Activated naive CD4-positive, alpha-beta T cell treated with anti-CD3 and anti-CD28 coated beads, Interleukin-2, amount 50 U/mL, for 24 hours (primary cell): Measurements from ENCODE around the gene HCRTR2.
"Not testable (repeated sequence)": the region's sequence is repeated elsewhere in the genome, so short reads cannot be mapped to it uniquely, and the experiment has no call there.

ENCODE experiments used
- H3K27ac Mint-ChIP-seq: one replicate; pipeline ENCODE4 v1.8.0; 2021; ENCODE audit warnings: mild to moderate bottlenecking, mixed read lengths
- H3K27me3 Mint-ChIP-seq: one replicate; pipeline ENCODE4 v1.8.0; 2021; ENCODE audit warnings: mixed read lengths
- H3K36me3 Mint-ChIP-seq: one replicate; pipeline ENCODE4 v1.8.0; 2021; ENCODE audit warnings: mixed read lengths
- H3K4me1 Mint-ChIP-seq: one replicate; pipeline ENCODE4 v1.8.0; 2021; ENCODE audit warnings: mixed read lengths
- H3K4me3 Mint-ChIP-seq: one replicate; pipeline ENCODE4 v1.8.0; 2021; ENCODE audit warnings: mild to moderate bottlenecking, mixed read lengths
- H3K9me3 Mint-ChIP-seq: one replicate; pipeline ENCODE4 v1.8.0; 2021; ENCODE audit warnings: mixed read lengths

HCRTR2 gene

GRCh38 chr6:55276745-55277530 lies 102.6 kb downstream of the HCRTR2 start:
- Mint-ChIP-seq H3K9me3 (no peaks in the 10 kb centered on the region), H3K4me3 (no peak overlapping the region), H3K4me1 (no peaks in the 10 kb centered on the region), H3K36me3 (no peaks in the 10 kb centered on the region), H3K27me3 (no peaks in the 10 kb centered on the region), H3K27ac (no peak overlapping the region)

- H3K9me3 Mint-ChIP-seq: no peaks in the 10 kb centered on the region
- no peaks in the 10 kb centered on the region for H3K36me3 Mint-ChIP-seq
Observed at GRCh38 chr6:55277646-55278045, 103.3 kb downstream of the HCRTR2 start.

GRCh38 chr6:55281215-55281614 lies 106.9 kb downstream of the HCRTR2 start:
- Mint-ChIP-seq H3K4me1 (no peaks in the 10 kb centered on the region), H3K27ac (no peak overlapping the region), H3K4me3 (no peak overlapping the region), H3K36me3 (no peaks in the 10 kb centered on the region), H3K27me3 (no peaks in the 10 kb centered on the region), H3K9me3 (no peaks in the 10 kb centered on the region)

More at GRCh38 chr6:55277646-55278045, 103.3 kb downstream of the HCRTR2 start:
- no peaks in the 10 kb centered on the region for H3K27me3 Mint-ChIP-seq
- no peak overlapping the region for H3K4me3 Mint-ChIP-seq
- no peaks in the 10 kb centered on the region for H3K4me1 Mint-ChIP-seq
- no peak overlapping the region for H3K27ac Mint-ChIP-seq

DNA sequence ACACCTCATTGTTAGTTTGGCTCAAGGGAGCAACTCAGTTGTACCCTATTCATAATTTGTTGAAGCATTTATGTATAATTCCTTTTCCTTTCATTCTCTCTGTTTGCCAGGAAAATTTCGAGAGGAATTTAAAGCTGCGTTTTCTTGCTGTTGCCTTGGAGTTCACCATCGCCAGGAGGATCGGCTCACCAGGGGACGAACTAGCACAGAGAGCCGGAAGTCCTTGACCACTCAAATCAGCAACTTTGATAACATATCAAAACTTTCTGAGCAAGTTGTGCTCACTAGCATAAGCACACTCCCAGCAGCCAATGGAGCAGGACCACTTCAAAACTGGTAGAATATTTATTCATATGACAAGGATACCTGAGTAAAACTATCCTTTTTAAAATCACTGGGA lies 107.8 kb downstream of the HCRTR2 start:
- H3K27me3 Mint-ChIP-seq: no peaks in the 10 kb centered on the region
- no peaks in the 10 kb centered on the region for H3K4me1 Mint-ChIP-seq
- H3K27ac Mint-ChIP-seq: no peak overlapping the region
- H3K4me3 Mint-ChIP-seq: no peak overlapping the region
- H3K36me3 Mint-ChIP-seq: no peaks in the 10 kb centered on the region
- H3K9me3 Mint-ChIP-seq: no peaks in the 10 kb centered on the region

GRCh38 chr6:55286824-55287223 lies 112.5 kb downstream of the HCRTR2 start:
- Mint-ChIP-seq H3K27ac (no peak overlapping the region), H3K4me1 (no peaks in the 10 kb centered on the region), H3K27me3 (no peaks in the 10 kb centered on the region), H3K9me3 (peaks cover 6% of the 10 kb centered on the region), H3K36me3 (no peaks in the 10 kb centered on the region), H3K4me3 (no peak overlapping the region)

DNA sequence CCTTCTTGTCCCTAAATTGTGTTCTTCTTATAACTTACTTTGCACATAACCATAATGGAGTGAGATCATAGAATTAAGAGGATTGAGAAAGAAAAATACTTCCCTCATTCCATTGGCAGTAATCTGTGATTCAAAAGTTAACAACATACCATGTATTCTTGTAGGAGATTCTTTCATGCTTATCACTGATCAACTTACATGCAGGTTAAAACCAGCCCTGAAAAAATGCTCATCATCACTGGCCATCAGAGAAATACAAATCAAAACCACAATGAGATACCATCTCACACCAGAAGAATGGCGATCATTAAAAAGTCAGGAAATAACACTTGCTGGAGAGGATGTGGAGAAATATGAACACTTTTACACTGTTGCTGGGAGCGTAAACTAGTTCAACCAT lies 116.4 kb downstream of the HCRTR2 start:
- peaks cover 6% of the 10 kb centered on the region for H3K9me3 Mint-ChIP-seq
- no peak overlapping the region for H3K4me3 Mint-ChIP-seq
- no peak overlapping the region for H3K27ac Mint-ChIP-seq
- H3K36me3 Mint-ChIP-seq: no peaks in the 10 kb centered on the region
- H3K27me3 Mint-ChIP-seq: no peaks in the 10 kb centered on the region
- H3K4me1 Mint-ChIP-seq: no peaks in the 10 kb centered on the region

DNA sequence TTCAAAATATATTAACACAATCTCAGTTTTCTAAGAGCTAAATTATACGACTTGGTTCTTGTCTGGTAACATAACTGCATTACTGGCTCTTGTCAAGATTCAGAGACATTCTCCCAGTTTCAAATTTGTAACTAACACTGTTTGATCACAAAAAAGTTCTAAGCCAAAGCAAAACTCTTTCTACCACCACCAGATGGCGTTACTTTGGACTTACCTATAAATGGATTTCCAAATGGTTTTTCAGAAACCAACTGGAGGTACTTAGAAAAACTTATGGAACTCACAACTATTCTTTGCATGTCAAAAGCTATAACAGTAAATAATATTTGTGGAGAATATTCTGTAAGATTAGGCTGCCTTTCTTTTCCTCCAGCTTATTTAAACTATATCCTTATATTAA lies 118.8 kb downstream of the HCRTR2 start:
- no peak overlapping the region for H3K4me3 Mint-ChIP-seq
- H3K9me3 Mint-ChIP-seq: peaks cover 6% of the 10 kb centered on the region
- no peak overlapping the region for H3K27ac Mint-ChIP-seq
- no peaks in the 10 kb centered on the region for H3K36me3 Mint-ChIP-seq
- no peaks in the 10 kb centered on the region for H3K4me1 Mint-ChIP-seq
- H3K27me3 Mint-ChIP-seq: no peaks in the 10 kb centered on the region

- not testable (repeated sequence) for H3K4me3 Mint-ChIP-seq
Observed at GRCh38 chr6:55297214-55297613, 122.9 kb downstream of the HCRTR2 start.

DNA sequence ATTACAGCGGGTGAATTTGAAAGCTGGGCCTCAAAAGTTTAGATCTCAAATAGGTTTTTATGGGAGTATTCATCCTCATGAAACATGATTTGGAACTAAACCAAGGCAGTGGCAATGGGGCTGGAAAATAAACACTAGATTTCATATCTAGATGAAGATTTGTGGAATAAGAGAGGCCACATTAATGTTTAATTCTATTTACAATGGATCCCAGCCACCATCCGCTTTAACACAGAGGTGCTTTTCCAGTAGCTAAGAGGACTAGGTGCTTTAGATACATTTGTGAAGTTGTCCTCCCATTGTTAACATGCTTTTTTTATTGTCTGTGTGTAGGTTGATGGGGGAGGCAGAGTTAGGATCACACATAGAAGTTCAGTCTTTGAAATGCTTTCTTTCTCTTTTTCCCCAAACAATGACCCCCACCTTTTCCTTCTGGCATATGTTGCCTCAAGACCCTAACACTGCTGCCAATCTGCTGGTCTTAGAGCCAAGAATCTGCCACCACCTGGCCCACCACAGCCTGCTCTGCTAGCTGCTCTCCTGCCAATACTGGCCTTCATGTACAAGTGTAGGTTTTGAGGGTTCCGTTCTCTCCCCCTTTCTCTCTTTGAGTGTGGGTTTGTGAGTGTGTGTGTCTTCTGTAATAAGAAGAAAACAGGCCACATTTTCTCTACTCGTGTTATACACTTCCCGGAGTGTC lies 125.1 kb downstream of the HCRTR2 start:
- H3K4me3 Mint-ChIP-seq: no peak overlapping the region

More at GRCh38 chr6:55297214-55297613, 122.9 kb downstream of the HCRTR2 start:
- not testable (repeated sequence) for H3K4me1 Mint-ChIP-seq, H3K27ac Mint-ChIP-seq, H3K27me3 Mint-ChIP-seq, H3K36me3 Mint-ChIP-seq, H3K9me3 Mint-ChIP-seq

DNA sequence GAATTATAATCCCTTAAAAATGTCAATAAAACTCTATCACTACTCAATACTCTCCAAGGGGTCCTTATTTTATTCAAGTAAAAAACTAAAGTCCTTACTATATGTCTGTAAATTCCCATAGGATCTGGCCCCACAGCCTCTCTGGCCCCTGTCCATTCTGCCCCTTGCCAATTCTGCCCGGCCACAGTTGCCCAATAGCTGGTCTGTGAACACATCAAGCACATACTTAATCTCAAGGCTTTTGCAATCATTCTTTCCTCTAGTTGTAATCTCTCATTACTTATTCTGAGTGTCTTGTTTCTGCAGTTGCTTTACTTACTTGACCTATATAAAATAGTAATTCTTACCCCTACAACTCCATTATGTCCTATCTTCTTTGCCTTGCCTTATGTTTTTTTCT lies 130.4 kb downstream of the HCRTR2 start:
- Mint-ChIP-seq H3K4me1 (no peaks in the 10 kb centered on the region), H3K4me3 (no peak overlapping the region), H3K27me3 (no peaks in the 10 kb centered on the region), H3K36me3 (no peaks in the 10 kb centered on the region), H3K9me3 (peaks cover 10% of the 10 kb centered on the region), H3K27ac (peak overlapping the region; percentile 4)

More for the DNA sequence above, 125.1 kb downstream of the HCRTR2 start:
- Mint-ChIP-seq H3K4me1 (no peaks in the 10 kb centered on the region), H3K36me3 (no peaks in the 10 kb centered on the region), H3K27me3 (no peaks in the 10 kb centered on the region), H3K9me3 (peaks cover 6% of the 10 kb centered on the region), H3K27ac (no peak overlapping the region)

GRCh38 chr6:55319961-55320695 lies 145.8 kb downstream of the HCRTR2 start:
- Mint-ChIP-seq H3K4me1 (no peaks in the 10 kb centered on the region), H3K27me3 (no peaks in the 10 kb centered on the region), H3K27ac (no peak overlapping the region), H3K4me3 (no peak overlapping the region), H3K9me3 (peaks cover 27% of the 10 kb centered on the region), H3K36me3 (no peaks in the 10 kb centered on the region)

DNA sequence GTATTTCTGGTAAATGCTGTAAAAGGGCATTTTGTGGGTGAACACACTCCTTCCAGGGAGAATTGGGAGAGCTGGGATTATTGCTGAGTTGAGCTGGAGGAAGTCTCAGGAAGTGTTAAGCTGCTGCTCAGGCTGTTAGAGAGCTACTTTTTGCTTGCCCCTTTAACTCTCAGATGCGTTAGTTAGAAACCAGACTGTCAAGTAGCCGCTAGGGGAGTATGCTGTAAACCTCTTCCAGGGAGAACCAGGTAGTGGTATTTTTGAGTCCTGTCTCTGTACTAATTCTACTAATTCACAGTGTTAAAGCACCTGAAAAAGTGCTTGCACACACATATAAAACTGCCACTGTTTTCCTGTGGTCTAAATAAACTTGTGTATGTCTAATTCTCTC lies 146.4 kb downstream of the HCRTR2 start:
- Mint-ChIP-seq H3K4me1 (no peaks in the 10 kb centered on the region), H3K36me3 (no peaks in the 10 kb centered on the region), H3K9me3 (peaks cover 27% of the 10 kb centered on the region), H3K4me3 (no peak overlapping the region), H3K27me3 (no peaks in the 10 kb centered on the region), H3K27ac (no peak overlapping the region)

DNA sequence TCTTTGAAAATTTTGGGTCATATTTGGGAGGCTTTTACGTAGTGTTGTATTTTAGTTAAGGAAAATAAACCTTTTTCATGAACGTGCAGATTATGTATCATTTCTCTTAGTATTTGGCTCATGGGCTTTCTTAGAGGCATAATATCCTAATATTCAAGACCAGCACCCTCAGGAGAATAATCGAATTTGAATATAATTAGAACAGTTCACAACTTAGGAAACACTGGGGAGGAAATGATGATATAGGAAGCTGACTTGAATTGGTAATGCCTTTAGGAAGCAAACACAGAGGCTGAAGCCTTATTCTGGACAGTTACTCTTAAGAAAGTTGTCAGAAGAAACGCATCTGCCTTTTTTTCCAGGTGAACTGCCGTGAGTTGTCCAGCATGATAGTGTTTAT lies 152.9 kb downstream of the HCRTR2 start, which contains the start of gene GFRAL:
GFRAL (plus strand) TSS at position 301 of the 400 bp plus-strand sequence; CDS start at position 387, 86 bp downstream.
- Mint-ChIP-seq H3K27me3 (no peaks in the 10 kb centered on the region), H3K4me3 (no peak within 1 kb of the TSS), H3K36me3 (no peaks in the 10 kb centered on the region), H3K4me1 (no peaks in the 10 kb centered on the region), H3K9me3 (peaks cover 8% of the 10 kb centered on the region), H3K27ac (no peak within 1 kb of the TSS)
